ENCODE measurements around the gene KIF3B.
"Not testable (repeated sequence)": the region's sequence is repeated elsewhere in the genome, so short reads cannot be mapped to it uniquely, and the experiment has no call there.

The KIF3B gene

DNA sequence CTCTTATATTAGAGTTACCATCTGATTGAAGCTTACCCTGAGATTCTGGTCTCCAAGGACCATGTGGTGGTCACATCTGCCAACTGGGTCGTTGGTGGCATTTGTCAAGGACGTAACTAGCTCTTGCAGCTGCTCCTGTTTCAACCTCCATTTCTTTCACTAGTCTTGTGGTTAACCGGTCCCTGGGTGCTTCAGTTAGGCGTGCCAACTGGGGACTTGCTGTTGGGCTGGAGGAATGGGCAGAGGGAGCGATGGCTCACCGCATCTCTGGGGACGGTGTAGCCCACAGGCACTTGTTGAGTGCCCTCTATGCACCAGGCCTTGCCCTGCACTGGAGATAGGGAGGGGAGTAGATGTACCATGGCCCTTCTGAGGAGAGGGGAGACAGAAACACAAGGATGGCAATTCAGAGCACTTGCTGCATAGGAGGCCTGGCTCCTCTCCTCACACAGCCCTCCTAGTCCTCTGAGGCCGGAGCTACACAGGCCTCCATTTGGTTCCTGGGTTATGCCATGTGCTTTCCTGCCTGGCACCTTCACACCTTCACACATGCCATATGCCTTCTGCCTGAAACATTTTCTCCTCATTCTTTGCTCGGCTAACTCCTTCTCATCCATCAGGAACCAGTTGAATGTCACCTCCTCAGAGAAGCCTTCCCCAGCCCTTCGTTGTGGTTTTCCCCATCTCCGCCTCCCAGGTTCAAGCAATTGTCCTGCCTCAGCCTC is 60.6 kb downstream of the KIF3B start:
- Histone ChIP-seq H3K27me3 (ENCODE audit: insufficient read depth, low read length) (no peaks in the 10 kb centered on the region), H3K4me1 (ENCODE audit: insufficient read depth, low read length) (0 out of 2 replicates have a peak, but pooled peaks cover 4% of the 10 kb centered on the region), H3K4me3 (ENCODE audit: low read length) (no peak overlapping the region), H3K9me3 (ENCODE audit: insufficient read depth, low read depth, low read length) (no peaks in the 10 kb centered on the region), H3K27ac (ENCODE audit: low read length) (no peak overlapping the region), H3K9ac (ENCODE audit: low read depth, low read length) (no peak overlapping the region), H3K36me3 (ENCODE audit: insufficient read depth, low read depth, low read length) (peaks cover 6% of the 10 kb centered on the region; the same call in 1 of the 2 replicates)

DNA sequence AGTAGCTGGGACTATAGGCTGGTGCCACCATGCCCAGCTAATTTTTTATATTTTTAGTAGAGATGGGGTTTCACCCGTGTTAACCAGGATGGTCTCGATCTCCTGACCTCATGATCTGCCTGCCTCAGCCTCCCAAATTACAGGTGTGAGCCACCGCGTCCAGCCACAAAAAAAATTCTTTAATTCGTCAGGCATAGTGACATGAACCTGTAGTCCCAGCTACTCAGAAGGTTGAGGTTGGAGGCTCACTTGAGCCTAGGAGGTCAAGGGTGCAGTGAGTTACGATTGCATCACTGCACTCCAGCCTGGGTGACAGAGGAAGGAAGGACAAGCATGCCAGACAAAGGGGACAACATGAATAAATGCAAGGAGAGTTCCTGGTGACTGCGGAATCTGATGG is 61.2 kb downstream of the KIF3B start:
- H3K9ac ChIP-seq (ENCODE audit: low read depth, low read length) = no peak overlapping the region

DNA sequence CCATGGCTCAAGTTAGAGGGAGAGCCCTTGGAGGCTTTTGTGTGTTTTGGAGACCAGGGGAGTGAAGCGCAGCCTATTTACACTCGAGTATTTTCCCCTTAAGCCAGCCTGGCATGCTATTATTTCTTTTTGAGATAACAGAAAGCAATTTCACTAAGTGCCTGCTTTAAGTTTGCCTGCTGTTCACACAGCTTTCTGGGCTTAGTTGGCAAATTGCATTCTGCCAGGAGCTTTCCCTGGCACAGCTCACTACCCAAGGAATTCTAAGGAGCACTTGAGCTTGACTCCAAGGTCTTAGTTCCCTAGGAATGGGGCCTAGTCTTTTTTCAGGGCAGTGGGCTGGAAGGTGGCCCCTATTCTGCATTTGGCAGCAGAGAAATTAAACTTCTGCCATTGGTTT is 61.7 kb downstream of the KIF3B start:
- H3K4me1 ChIP-seq (ENCODE audit: insufficient read depth, low read length) = 0 out of 2 replicates have a peak, but pooled peaks cover 4% of the 10 kb centered on the region
- no peak overlapping the region for H3K9ac ChIP-seq (ENCODE audit: low read depth, low read length)
- no peaks in the 10 kb centered on the region for H3K9me3 ChIP-seq (ENCODE audit: insufficient read depth, low read depth, low read length)
- H3K36me3 ChIP-seq (ENCODE audit: insufficient read depth, low read depth, low read length) = 0 out of 2 replicates have a peak, but pooled peaks cover 2% of the 10 kb centered on the region
- H3K27me3 ChIP-seq (ENCODE audit: insufficient read depth, low read length) = no peaks in the 10 kb centered on the region
- no peak overlapping the region for H3K4me3 ChIP-seq (ENCODE audit: low read length)
- no peak overlapping the region for H3K27ac ChIP-seq (ENCODE audit: low read length)

More for the DNA sequence above, 61.2 kb downstream of the KIF3B start:
- Histone ChIP-seq H3K36me3 (ENCODE audit: insufficient read depth, low read depth, low read length) (0 out of 2 replicates have a peak, but pooled peaks cover 5% of the 10 kb centered on the region), H3K27ac (ENCODE audit: low read length) (no peak overlapping the region), H3K9me3 (ENCODE audit: insufficient read depth, low read depth, low read length) (no peaks in the 10 kb centered on the region), H3K4me1 (ENCODE audit: insufficient read depth, low read length) (0 out of 2 replicates have a peak, but pooled peaks cover 4% of the 10 kb centered on the region), H3K4me3 (ENCODE audit: low read length) (no peak overlapping the region), H3K27me3 (ENCODE audit: insufficient read depth, low read length) (no peaks in the 10 kb centered on the region)

DNA sequence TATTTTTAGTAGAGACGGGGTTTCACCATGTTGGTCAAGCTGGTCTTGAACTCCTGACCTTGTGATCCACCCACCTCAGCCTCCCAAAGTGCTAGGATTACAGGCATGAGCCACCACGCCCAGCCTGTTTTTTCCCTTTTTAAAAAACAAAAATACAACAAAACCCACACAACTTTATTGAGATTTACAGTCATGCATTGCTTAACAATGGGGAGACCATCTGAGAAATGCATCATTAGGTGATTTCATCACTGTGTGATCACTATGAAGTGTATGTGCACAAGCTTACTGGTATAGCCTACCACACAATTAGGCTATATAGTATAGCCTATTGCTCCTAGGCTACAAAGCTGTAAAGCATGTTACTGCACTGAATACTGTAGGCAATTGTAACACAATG is 63.6 kb downstream of the KIF3B start:
- not testable (repeated sequence) for H3K36me3 ChIP-seq (ENCODE audit: insufficient read depth, low read depth, low read length); H3K9me3 ChIP-seq (ENCODE audit: insufficient read depth, low read depth, low read length); H3K27me3 ChIP-seq (ENCODE audit: insufficient read depth, low read length); H3K27ac ChIP-seq (ENCODE audit: low read length); H3K9ac ChIP-seq (ENCODE audit: low read depth, low read length); H3K4me3 ChIP-seq (ENCODE audit: low read length)
- peaks cover 12% of the 10 kb centered on the region for H3K4me1 ChIP-seq (ENCODE audit: insufficient read depth, low read length)

GRCh38 chr20:32343439-32343838 is 66.0 kb downstream of the KIF3B start:
- Histone ChIP-seq H3K27me3 (ENCODE audit: insufficient read depth, low read length) (no peaks in the 10 kb centered on the region), H3K4me1 (ENCODE audit: insufficient read depth, low read length) (peaks cover 12% of the 10 kb centered on the region), H3K9me3 (ENCODE audit: insufficient read depth, low read depth, low read length) (no peaks in the 10 kb centered on the region), H3K36me3 (ENCODE audit: insufficient read depth, low read depth, low read length) (no peaks in the 10 kb centered on the region), H3K9ac (ENCODE audit: low read depth, low read length) (no peak overlapping the region), H3K4me3 (ENCODE audit: low read length) (no peak overlapping the region), H3K27ac (ENCODE audit: low read length) (no peak overlapping the region)

DNA sequence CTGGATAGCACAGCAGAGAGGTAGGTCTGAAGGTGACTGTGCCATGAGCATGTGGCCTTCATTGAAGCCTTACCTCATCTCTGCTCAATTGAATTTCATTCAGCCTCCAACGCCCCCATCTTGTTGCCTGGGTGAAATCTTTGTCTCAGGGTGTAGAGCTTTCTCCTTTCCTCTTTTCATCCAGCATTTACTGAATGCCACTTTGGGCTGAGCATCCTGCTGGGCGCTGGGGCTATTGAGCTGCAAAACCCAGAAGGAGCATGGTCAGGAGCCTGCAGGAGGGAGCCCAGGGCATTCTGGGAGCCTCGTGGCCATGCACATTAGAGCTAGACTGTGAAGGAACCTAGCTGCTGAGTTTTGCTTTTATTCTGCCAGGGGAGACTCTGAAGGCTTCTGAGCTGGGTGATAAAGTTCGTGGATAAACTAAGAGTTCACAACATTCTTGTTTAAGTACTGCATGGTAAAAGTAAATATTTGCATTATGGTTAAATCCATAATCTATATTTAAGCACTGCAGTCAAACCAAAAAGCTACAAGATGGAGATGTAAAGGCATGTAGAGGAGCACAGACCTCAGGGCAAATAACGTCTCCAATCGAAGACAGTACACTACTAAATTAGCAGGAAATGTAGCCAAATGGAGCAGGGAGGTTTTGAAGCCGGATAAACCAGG is 67.5 kb downstream of the KIF3B start:
- Histone ChIP-seq H3K9me3 (ENCODE audit: insufficient read depth, low read depth, low read length) (no peaks in the 10 kb centered on the region), H3K36me3 (ENCODE audit: insufficient read depth, low read depth, low read length) (no peaks in the 10 kb centered on the region), H3K4me1 (ENCODE audit: insufficient read depth, low read length) (peaks cover 8% of the 10 kb centered on the region), H3K27me3 (ENCODE audit: insufficient read depth, low read length) (no peaks in the 10 kb centered on the region), H3K9ac (ENCODE audit: low read depth, low read length) (peak overlapping the region; percentile 58; the same call in 1 of the 2 replicates), H3K27ac (ENCODE audit: low read length) (no peak overlapping the region), H3K4me3 (ENCODE audit: low read length) (no peak overlapping the region)

- Histone ChIP-seq H3K9me3 (ENCODE audit: insufficient read depth, low read depth, low read length) (no peaks in the 10 kb centered on the region), H3K9ac (ENCODE audit: low read depth, low read length) (no peak overlapping the region), H3K27ac (ENCODE audit: low read length) (no peak overlapping the region), H3K36me3 (ENCODE audit: insufficient read depth, low read depth, low read length) (no peaks in the 10 kb centered on the region), H3K27me3 (ENCODE audit: insufficient read depth, low read length) (no peaks in the 10 kb centered on the region), H3K4me3 (ENCODE audit: low read length) (no peak overlapping the region), H3K4me1 (ENCODE audit: insufficient read depth, low read length) (peaks cover 8% of the 10 kb centered on the region)
These were observed 70.8 kb downstream of the KIF3B start for GRCh38 chr20:32348207-32348606.

GRCh38 chr20:32350421-32350820 is 73.0 kb downstream of the KIF3B start:
- Histone ChIP-seq H3K27me3 (ENCODE audit: insufficient read depth, low read length) (peaks cover 9% of the 10 kb centered on the region; the same call in 1 of the 2 replicates), H3K9me3 (ENCODE audit: insufficient read depth, low read depth, low read length) (no peaks in the 10 kb centered on the region), H3K4me1 (ENCODE audit: insufficient read depth, low read length) (no peaks in the 10 kb centered on the region), H3K27ac (ENCODE audit: low read length) (no peak overlapping the region), H3K36me3 (ENCODE audit: insufficient read depth, low read depth, low read length) (no peaks in the 10 kb centered on the region), H3K4me3 (ENCODE audit: low read length) (no peak overlapping the region), H3K9ac (ENCODE audit: low read depth, low read length) (no peak overlapping the region)

GRCh38 chr20:32352121-32352720 is 74.8 kb downstream of the KIF3B start:
- no peaks in the 10 kb centered on the region for H3K4me1 ChIP-seq (ENCODE audit: insufficient read depth, low read length)
- no peak overlapping the region for H3K4me3 ChIP-seq (ENCODE audit: low read length)
- H3K9me3 ChIP-seq (ENCODE audit: insufficient read depth, low read depth, low read length) = no peaks in the 10 kb centered on the region
- no peaks in the 10 kb centered on the region for H3K36me3 ChIP-seq (ENCODE audit: insufficient read depth, low read depth, low read length)
- no peak overlapping the region for H3K27ac ChIP-seq (ENCODE audit: low read length)
- H3K9ac ChIP-seq (ENCODE audit: low read depth, low read length) = no peak overlapping the region
- H3K27me3 ChIP-seq (ENCODE audit: insufficient read depth, low read length) = peaks cover 16% of the 10 kb centered on the region

DNA sequence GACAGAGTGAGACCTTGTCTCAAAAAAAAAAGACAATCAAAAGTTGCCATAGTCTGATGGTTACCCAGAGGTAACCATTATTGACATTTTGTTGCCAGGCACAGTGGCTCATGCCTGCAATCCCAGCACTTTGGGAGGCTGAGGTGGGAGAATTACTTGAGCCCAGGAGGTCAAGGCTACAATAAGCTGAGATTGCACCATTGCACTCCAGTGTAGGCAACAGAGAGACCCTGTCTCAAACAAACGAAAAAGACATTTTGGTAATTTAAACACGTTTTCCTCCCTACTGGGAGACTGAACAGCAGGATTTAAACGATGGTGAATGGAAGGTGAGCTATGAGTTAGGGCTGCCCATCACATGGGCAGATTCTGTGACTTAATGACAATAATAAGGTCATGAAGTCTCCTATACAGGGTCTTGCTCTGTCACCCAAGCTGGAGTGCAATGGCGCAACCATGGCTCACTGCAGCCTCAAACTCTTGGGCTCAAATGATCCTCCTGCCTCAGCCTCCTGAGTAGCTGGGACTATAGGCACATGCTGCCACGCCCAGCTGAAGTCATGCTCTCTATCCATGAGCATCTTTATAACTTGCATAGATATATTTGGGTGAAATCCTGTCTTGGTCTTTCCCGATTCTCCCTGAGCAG is 76.5 kb downstream of the KIF3B start:
- Histone ChIP-seq H3K27ac (ENCODE audit: low read length) (no peak overlapping the region), H3K9ac (ENCODE audit: low read depth, low read length) (no peak overlapping the region), H3K9me3 (ENCODE audit: insufficient read depth, low read depth, low read length) (no peaks in the 10 kb centered on the region), H3K4me1 (ENCODE audit: insufficient read depth, low read length) (no peaks in the 10 kb centered on the region), H3K4me3 (ENCODE audit: low read length) (no peak overlapping the region), H3K27me3 (ENCODE audit: insufficient read depth, low read length) (peaks cover 16% of the 10 kb centered on the region), H3K36me3 (ENCODE audit: insufficient read depth, low read depth, low read length) (no peaks in the 10 kb centered on the region)

GRCh38 chr20:32354592-32355416 is 77.4 kb downstream of the KIF3B start:
- H3K9ac ChIP-seq (ENCODE audit: low read depth, low read length) = no peak overlapping the region
- H3K36me3 ChIP-seq (ENCODE audit: insufficient read depth, low read depth, low read length) = no peaks in the 10 kb centered on the region
- H3K27me3 ChIP-seq (ENCODE audit: insufficient read depth, low read length) = peaks cover 23% of the 10 kb centered on the region
- no peak overlapping the region for H3K27ac ChIP-seq (ENCODE audit: low read length)
- no peaks in the 10 kb centered on the region for H3K4me1 ChIP-seq (ENCODE audit: insufficient read depth, low read length)
- H3K9me3 ChIP-seq (ENCODE audit: insufficient read depth, low read depth, low read length) = no peaks in the 10 kb centered on the region
- no peak overlapping the region for H3K4me3 ChIP-seq (ENCODE audit: low read length)

All from iPS-20b (cell line).